HG02840 (cell line): ENCODE data around the gene HSD17B12.
"Not testable (repeated sequence)": the region's sequence is repeated elsewhere in the genome, so short reads cannot be mapped to it uniquely, and the experiment has no call there.

Experiments
- ATAC-seq: cut with Tn5 transposase; IDR thresholded peaks from one replicate; pipeline ENCODE4 v1.9.1; 2021; ENCODE audit warnings: mild to moderate bottlenecking, moderate library complexity, moderate number of reproducible peaks; ENCODE audit not compliant: unreplicated experiment, low FRiP score

The HSD17B12 gene

DNA sequence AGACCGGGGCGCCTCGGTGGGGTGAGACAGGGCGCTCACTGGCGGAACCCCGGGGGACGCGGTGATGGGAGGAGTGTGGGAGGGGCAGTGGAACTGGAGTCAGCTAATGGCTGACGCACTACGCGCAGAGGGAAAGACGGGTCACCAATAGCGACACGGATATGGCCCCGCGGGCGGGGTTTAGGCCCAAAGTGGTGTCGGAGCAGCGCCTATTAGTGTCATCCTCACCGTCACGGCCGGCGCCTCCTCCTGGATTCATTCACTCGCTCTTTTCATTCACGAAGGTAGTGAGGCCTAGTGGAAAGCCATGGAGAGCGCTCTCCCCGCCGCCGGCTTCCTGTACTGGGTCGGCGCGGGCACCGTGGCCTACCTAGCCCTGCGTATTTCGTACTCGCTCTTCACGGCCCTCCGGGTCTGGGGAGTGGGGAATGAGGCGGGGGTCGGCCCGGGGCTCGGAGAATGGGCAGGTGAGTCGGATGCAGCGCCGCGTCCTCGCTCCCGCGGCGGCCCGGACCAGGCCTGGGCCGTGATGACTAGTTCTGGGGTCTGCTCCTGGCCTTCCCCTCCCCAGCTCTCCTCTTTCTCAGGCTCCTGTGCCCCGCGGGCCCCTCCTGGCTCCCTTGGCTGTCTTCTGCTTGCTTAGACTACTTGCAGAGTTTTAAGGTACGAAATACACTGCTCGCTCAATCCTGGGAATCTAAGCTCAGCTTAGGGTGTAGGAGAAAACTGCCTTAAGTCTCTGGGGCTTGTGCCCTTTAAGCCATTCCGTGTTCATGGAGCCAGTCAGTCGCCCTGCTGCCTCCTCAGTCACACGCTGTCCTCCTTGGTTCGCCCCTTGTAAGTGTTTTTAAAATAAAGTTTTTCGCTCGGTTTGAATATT, at the start of gene HSD17B12:
Gene HSD17B12, plus strand, starts transcription at position 218 of the 880 bp plus-strand sequence. Its CDS starts 90 bp downstream, at position 308.
- ATAC-seq = peak; percentile 98

DNA sequence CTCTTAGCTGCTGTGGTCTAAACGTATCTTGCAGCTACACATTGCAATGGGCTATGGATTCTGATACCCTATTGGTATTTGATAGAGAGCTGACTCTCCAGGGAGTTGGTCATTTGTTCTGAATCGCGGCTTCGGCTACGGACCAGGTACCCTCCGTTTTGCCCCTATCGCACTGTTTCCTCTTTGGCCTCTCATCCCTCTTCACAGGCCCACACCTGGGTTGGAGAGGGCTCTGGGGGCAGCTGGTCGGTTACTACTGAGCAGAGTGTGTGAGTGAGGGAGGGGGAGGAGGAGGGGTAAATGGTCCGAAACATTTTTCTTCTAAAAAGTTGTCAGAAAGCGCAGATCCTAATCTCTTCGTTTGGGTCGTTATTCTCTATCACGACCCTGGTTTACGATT, 48.8 kb upstream of the HSD17B12 start:
- ATAC-seq = no peak

DNA sequence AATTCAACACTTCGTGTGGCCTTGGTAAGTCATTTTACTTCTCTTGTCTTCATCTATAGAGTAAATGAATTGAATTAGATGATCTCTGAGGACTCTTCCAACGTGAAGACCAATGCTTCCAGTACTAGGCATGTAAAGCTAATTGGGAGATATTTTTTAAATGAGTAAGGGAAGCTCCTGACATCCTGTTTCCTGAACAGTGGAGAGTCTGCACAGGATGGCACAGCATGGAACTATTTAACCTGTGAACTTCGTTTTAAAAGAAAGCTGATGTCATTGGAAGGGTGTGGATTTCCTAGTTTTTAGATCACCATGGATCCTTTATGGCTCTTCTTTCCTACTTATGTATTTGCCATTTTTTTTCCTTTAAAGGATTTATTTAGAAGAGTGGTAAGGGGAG, 48.4 kb upstream of the HSD17B12 start:
- ATAC-seq = no peak

DNA sequence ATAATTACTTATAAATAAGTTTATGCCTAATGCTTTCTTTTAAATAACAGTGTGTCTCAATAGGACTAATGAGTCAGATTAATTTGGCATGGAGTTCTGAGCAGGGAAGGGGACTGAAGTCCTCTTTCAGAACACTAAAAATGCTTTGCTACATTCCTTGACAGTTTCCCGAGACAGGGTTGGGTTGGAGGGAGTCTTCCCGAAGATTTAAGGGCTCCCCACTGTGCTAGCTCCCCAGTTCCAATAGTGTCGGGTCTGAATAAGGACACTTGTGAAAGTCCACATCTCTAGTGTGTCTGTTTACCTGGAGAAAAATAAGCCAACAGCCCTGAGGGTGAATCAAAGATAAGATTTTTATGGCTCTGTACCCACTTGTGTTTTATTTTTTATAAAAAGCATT, 41.8 kb upstream of the HSD17B12 start:
- no peak for ATAC-seq

DNA sequence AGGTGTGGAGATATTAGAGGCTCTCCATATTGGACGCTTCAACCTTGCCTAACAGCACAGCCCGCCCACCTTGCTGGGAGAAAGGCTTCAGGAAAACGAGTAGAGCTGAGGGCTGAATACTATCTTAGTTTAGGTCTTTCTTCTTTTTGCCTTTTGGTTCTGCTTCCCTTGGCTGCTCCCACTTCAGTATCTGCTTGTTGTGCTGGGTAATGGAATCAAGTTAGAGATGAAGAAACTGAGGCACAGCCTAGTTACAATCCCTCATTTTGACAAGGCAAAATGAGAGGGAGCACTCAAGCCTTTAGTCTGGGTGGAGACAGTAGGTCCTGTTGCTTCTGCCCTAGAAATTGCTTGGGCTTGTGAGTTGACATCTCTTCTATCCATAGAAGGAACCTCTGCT, 41.3 kb upstream of the HSD17B12 start:
- no peak for ATAC-seq

DNA sequence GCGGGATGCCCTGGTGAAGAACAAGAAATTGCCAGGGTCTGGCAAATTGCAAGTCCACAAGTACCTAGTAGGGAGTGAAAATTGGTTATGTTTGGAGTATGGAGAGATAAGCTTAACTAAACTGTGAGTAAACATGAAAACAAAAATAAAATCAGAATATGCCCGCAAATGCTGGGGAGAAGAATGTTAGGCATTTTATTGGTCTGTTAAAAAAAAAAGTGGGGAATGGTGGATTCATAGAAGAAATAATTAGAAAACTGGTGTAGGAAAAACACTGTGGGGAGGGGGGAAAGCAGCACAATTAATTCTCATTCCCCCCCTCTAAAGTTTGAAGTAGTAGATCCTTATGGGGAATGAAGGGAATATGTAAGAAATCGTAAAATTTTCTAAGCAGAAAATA, 40.6 kb upstream of the HSD17B12 start:
- ATAC-seq = no peak

- ATAC-seq = peak; percentile 98
Observed at GRCh38 chr11:43643898-43644620, 36.5 kb upstream of the HSD17B12 start.

GRCh38 chr11:43644621-43645299, 35.8 kb upstream of the HSD17B12 start:
- no peak for ATAC-seq

GRCh38 chr11:43646767-43647166, 33.8 kb upstream of the HSD17B12 start:
- no peak for ATAC-seq

GRCh38 chr11:43648888-43649287, 31.6 kb upstream of the HSD17B12 start:
- ATAC-seq = no peak

- ATAC-seq = no peak
Observed at GRCh38 chr11:43649501-43649900, 31.0 kb upstream of the HSD17B12 start.

GRCh38 chr11:43649921-43650320, 30.6 kb upstream of the HSD17B12 start:
- ATAC-seq = no peak

- ATAC-seq = not testable (repeated sequence)
Observed at GRCh38 chr11:43663018-43663417, 17.5 kb upstream of the HSD17B12 start.

- ATAC-seq = no peak
Observed at GRCh38 chr11:43664295-43664694, 16.2 kb upstream of the HSD17B12 start.

- not testable (repeated sequence) for ATAC-seq
Observed at GRCh38 chr11:43671284-43671683, 9.3 kb upstream of the HSD17B12 start.

DNA sequence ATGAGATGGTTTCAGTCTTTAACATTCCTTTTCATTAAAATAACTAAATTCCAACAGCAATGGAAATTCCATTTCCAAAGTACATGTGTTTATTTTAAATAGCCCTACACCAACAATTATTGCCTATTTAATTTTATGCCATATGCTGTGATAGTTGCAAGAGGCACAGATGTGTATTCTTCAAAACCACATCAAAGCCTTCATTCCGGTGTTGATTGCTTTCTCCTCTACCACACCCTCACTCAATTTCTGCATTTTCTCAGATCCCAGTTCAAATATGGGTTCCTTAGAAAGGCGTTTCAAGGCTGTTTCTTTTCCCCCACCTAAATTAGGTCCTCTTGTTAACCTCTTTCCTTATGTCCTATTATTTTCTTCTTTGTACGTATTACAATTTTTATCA, 6.0 kb upstream of the HSD17B12 start:
- ATAC-seq = no peak

DNA sequence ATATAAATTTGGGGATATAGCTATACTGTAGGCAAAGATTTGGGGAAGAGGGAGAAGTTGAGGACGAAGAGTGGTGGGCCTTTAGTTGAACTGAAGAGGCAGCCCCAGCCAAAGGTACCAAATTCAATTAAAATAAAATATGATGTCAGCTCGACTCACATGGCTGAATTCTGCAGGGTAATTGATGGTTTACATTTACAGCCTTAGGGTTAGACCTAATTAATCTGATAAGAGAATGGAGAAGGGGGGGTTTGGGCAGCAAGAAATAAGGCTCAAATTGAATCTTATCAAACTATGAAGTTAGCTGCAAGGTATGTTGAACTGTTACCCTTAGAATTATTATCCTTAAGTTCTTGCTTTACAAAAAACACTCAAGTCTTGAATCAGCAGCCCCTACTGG, 3.6 kb upstream of the HSD17B12 start:
- ATAC-seq = no peak

DNA sequence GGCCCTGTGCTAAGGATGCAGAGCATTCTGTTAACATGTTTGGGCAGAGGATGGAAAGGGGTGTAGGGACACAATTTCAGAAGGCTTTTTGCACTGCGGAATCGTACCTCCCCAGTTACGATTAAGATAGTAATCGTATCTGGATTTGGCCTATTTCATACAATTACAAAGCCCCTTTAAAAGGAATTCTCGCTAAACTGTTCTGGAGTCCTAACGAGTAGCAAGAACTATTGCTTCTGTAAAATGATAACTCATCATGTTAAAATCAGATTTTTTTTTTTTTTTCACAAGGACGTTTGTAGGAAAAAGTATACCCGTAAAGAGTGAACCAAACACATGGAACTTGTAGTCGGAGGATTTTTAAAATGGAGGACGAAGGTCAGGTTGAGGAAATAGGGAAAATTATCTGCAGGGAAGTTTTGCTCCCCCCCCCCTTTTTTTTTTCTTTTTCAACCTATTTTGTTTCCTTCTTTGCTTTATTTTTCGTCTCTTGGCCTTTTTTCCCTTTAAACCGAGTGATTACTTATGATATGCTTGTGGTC, 934 bp downstream of the HSD17B12 start:
- no peak for ATAC-seq

- not testable (repeated sequence) for ATAC-seq
Observed at GRCh38 chr11:43682081-43682480, 1.5 kb downstream of the HSD17B12 start.

DNA sequence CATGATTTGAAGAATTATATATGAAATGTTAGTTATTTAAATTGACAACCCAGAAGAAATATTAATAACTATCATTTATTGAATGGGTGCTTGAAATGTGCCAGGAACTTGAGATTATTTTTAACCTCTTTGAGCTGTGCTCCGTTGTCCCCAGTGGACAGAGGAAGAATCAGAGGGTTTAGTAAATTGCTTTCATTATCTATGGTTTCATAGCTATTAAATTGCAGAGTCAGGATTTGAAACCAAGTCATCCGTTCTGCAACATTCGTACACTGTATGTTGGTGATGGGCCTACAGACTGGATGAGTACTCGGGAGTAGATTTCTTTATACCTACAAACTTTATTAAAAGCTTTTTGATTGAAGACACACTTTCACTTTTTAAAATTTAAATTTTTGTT, 4.9 kb downstream of the HSD17B12 start:
- no peak for ATAC-seq

GRCh38 chr11:43686207-43686606, 5.7 kb downstream of the HSD17B12 start:
- ATAC-seq = no peak
